IPS-18c (cell line): ENCODE data around the gene CD34.

Experiments used
- H3K4me3 ChIP-seq: 2 replicates; pipeline ENCODE4 v1.7.0; 2013; ENCODE audit warnings: low read depth, mild to moderate bottlenecking, low read length, moderate library complexity; ENCODE audit not compliant: insufficient read depth
- H3K9me3 ChIP-seq: one replicate; pipeline ENCODE4 v1.6.1; 2013; ENCODE audit warnings: mild to moderate bottlenecking, low read length, moderate library complexity; ENCODE audit not compliant: control insufficient read depth, insufficient read depth

CD34 gene

GRCh38 chr1:207909687-207910086 is 1.2 kb downstream of the CD34 start:
- Histone ChIP-seq H3K4me3 (no peak overlapping the region), H3K9me3 (no peaks in the 10 kb centered on the region)

GRCh38 chr1:207908107-207908734 is 2.7 kb downstream of the CD34 start:
- no peaks in the 10 kb centered on the region for H3K9me3 ChIP-seq

DNA sequence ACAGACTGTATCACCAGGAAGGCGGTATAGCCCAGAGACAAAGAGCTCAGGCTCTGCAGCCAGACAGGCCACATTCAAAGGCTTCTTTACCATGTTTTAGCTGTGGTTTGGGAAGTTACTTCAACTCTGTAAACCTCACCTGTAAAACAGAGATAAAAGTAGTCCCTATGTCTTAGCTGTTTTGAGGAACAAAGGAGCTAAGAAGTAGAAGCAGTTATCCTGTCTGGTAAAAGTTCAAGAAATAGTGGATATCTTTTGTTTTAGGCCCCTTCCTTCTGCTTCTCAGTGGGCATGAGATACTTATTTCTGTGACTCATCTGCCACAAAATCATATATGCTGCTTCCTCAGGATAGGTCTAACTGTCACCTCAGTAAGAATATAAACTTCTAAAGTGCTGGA is 6.5 kb downstream of the CD34 start:
- no peaks in the 10 kb centered on the region for H3K9me3 ChIP-seq
- no peak overlapping the region for H3K4me3 ChIP-seq

More at GRCh38 chr1:207908107-207908734, 2.7 kb downstream of the CD34 start:
- no peak overlapping the region for H3K4me3 ChIP-seq

DNA sequence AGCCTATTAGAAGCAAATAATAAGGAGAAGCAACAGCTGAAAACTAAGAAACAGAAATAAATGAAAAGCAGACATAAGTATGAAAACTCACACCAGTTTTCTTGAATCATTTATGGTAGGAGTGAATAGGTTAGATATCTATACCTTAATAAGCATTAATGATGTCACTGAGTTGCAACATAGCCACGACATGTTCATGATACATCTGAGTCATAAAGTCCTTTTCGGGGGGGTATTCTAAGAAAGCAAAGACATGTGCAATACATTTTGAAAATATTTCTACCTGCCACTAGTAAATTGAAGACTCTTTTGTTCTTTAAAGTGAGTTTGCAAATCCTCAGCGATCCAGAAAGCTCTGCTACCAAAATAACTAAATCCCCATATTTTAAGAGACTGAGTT is 7.2 kb downstream of the CD34 start:
- no peaks in the 10 kb centered on the region for H3K9me3 ChIP-seq
- no peak overlapping the region for H3K4me3 ChIP-seq

GRCh38 chr1:207903053-207903452 is 7.9 kb downstream of the CD34 start:
- no peaks in the 10 kb centered on the region for H3K9me3 ChIP-seq
- no peak overlapping the region for H3K4me3 ChIP-seq

- Histone ChIP-seq H3K4me3 (no peak overlapping the region; the same call in 1 of the 2 replicates), H3K9me3 (no peaks in the 10 kb centered on the region)
These were observed 8.4 kb downstream of the CD34 start for GRCh38 chr1:207902566-207902965.

- Histone ChIP-seq H3K9me3 (no peaks in the 10 kb centered on the region), H3K4me3 (no peak overlapping the region)
These were observed 9.8 kb downstream of the CD34 start for GRCh38 chr1:207901041-207901653.

DNA sequence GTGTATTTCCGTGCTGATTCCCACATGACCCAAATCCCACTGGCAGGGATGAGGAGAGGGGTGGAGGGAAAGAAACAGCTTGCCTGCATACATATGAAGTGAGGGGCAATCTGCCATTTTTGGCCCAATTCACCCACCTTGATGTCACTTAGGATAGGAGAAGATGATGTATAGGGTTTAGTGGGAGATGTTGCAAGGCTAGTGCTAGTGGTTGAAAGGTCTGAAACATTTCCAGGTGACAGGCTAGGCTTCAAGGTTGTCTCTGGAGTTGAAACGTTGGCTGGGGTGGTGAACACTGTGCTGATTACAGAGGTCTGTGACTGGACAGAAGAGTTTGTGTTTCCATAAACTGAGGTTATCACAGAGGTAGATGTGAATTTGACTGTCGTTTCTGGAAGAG is 12.1 kb downstream of the CD34 start:
- Histone ChIP-seq H3K4me3 (no peak overlapping the region), H3K9me3 (no peaks in the 10 kb centered on the region)

GRCh38 chr1:207898260-207898659 is 12.7 kb downstream of the CD34 start:
- H3K4me3 ChIP-seq: no peak overlapping the region
- no peaks in the 10 kb centered on the region for H3K9me3 ChIP-seq

GRCh38 chr1:207897188-207897587 is 13.7 kb downstream of the CD34 start:
- Histone ChIP-seq H3K4me3 (no peak overlapping the region), H3K9me3 (no peaks in the 10 kb centered on the region)

DNA sequence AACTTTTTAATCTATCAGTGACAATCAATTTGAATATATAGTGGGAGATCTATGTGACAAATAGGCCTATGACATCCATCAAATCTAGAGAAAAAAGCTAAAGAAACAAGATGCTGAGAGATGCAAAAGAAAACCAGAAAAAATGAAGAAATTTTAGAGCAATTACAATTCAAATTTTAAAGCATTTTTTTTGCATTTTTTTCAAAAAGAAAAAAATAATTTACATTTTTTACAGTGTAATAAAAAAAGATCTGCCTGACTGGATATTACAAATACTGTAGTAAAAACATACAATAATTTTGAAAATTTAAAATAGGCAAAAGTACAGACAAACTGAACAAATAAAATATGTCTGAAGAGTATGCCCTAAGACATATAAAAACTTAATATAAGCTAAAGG is 14.4 kb downstream of the CD34 start:
- Histone ChIP-seq H3K4me3 (no peak overlapping the region), H3K9me3 (no peaks in the 10 kb centered on the region)

DNA sequence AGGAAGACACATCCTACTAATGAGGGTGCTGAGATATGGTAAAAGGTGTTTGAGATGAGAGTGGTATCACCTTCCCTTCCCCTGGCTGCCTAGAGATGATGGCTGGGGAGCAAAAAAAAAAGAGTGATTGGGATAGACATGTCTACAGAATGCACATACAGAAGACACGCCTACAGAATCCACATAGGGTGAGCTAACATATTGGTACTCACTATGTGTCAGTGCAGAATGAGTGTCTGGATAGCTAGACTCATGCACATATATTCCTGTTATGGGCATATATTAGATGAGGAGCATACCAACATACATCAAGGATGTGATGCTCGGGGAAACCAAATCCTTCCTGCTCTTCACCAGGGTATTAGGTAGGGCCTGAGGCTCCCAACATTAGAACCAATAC is 16.2 kb downstream of the CD34 start:
- Histone ChIP-seq H3K9me3 (no peaks in the 10 kb centered on the region), H3K4me3 (no peak overlapping the region)

- no peak overlapping the region for H3K4me3 ChIP-seq
- H3K9me3 ChIP-seq: no peaks in the 10 kb centered on the region
These were observed 17.0 kb downstream of the CD34 start for GRCh38 chr1:207893737-207894582.

DNA sequence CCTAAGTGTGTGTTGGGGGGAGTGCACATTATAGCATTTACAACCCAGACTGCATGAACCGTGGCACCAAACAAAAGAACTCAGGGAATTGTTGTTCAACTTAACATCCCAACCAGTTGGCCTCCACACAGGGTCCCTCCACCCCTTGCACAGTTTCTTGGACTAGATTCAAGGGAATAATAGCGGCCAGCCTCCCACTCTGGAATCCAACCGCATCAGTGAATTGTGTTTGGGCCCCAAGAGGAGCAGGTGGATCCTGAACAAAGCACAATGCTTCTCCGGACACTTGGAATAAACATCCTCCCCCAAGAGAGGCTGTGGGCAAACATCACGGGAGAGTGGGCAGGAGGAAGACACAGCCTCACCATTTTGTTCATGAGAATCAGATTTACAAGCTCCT is 18.2 kb downstream of the CD34 start:
- no peak overlapping the region for H3K4me3 ChIP-seq

DNA sequence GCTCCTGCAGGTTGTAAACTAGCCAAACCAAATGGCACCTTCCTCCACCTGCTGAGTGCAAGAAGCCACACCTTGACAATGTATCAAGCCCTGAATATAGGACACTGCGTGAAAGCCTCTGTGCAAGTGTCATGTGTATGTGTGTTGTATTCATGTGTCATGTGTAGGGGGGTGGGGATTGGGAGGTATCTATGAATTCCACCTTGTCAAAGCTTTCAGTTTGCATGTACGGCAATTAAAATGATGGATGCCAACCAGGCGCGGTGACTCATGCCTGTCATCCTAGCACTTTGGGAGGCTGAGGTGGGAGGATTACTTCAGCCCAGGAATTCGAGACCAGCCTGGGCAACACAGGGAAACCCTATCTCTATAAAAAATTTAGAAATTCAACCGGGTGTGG is 19.8 kb downstream of the CD34 start:
- Histone ChIP-seq H3K4me3 (no peak overlapping the region), H3K9me3 (no peaks in the 10 kb centered on the region)

More for the DNA sequence above, 18.2 kb downstream of the CD34 start:
- H3K9me3 ChIP-seq: no peaks in the 10 kb centered on the region

DNA sequence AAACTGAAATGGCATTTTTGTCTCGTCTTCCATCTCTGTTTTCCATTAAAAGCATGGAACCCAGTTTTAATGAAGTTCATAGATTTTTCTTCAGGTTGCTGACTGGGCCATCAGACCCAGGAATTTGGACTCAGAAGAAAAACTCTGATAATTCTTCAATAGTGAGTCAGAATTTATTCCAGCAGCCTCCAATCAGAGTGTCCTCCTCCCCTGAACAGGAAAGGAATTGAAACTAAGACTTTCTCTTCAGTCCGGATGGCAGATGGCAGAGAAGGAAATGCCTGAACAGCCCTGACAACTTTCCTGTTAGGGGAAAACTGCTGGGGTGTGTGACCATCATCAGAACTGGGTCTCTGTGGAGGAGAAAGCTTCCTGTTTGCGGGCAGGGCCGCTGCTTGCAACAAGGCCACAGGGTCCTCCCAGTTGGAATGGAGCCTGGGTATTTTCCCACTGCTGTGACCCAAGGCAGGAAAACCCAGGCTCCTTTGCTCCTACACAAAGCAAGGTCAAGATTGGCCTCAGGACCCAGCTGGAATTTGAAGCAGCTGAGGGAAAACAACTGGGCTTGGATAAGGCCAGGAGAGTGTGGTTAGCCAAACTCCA is 20.7 kb downstream of the CD34 start:
- Histone ChIP-seq H3K9me3 (no peaks in the 10 kb centered on the region), H3K4me3 (no peak overlapping the region)

GRCh38 chr1:207888652-207889051 is 22.3 kb downstream of the CD34 start:
- Histone ChIP-seq H3K4me3 (no peak overlapping the region), H3K9me3 (no peaks in the 10 kb centered on the region)
